B cell (primary cell): ENCODE data around the gene MYH14. TPM values are rescaled to one million over a fixed set of nuclear protein-coding genes. Genes with fewer than 3 reads are reported as not detected.
"Not testable (repeated sequence)": the region's sequence is repeated elsewhere in the genome, so short reads cannot be mapped to it uniquely, and the experiment has no call there.

Source experiments
- ATAC-seq: fragments of 200-7000 bp; cut with Tn5 transposase; one replicate; pipeline ENCODE4 v1.10.0; 2021; ENCODE audit warnings: low read depth, mild to moderate bottlenecking, moderate number of reproducible peaks, moderate library complexity
- CTCF ChIA-PET: fragments of 350-600 bp; sonication (Branson Sonifier 250); formaldehyde crosslinking; loops from one replicate; lab custom pipeline; 2021; ENCODE audit warnings: antibody characterized with exemption, inconsistent platforms; lab: Charles Lee
- POLR2A ChIA-PET: fragments of 350-600 bp; sonication (Branson Sonifier 250); formaldehyde crosslinking; loops from one replicate; lab custom pipeline; 2021; ENCODE audit warnings: antibody characterized with exemption; lab: Charles Lee
- DNase-seq: peaks from one replicate; pipeline ENCODE4 v3.0.0; 2013
- H2AFZ ChIP-seq: 2 replicates; pipeline ENCODE4 v1.6.1; 2012; ENCODE audit warnings: mild to moderate bottlenecking, low read depth, low read length; ENCODE audit not compliant: insufficient read depth, poor library complexity, severe bottlenecking
- H3K27ac ChIP-seq, 2 donors: 1 replicate in 1 of 2; 2 replicates in 1 of 2; pipeline ENCODE4 v1.5.1; 2012 to 2013; ENCODE audit warnings: low read length in 2 of 2, mild to moderate bottlenecking in 2 of 2, moderate library complexity in 1 of 2
- H3K27me3 ChIP-seq, 4 experiments: fragments of 200-600 bp in 1 of 4; sonication (generic) in 1 of 4; replicated peaks in 1 of 4; 1 replicate in 2 of 4; 2 replicates in 2 of 4; pipeline versions ENCODE4 v1.6.1 to v1.7.0; 2013 to 2016; ENCODE audit warnings: low read length in 3 of 4, mild to moderate bottlenecking in 2 of 4, mixed read lengths in 1 of 4, moderate library complexity in 1 of 4; ENCODE audit not compliant: insufficient read depth in 4 of 4, control insufficient read depth in 3 of 4; ENCODE audit errors: control extremely low read depth in 1 of 4
- H3K36me3 ChIP-seq, 2 experiments: replicated peaks in 1 of 2; 1 replicate in 1 of 2; 2 replicates in 1 of 2; pipeline versions ENCODE4 v1.6.1 to v1.7.1; 2013; ENCODE audit warnings: low read length in 1 of 2; ENCODE audit not compliant: insufficient read depth in 2 of 2, control insufficient read depth in 1 of 2; ENCODE audit errors: control extremely low read depth in 1 of 2, extremely low read depth in 1 of 2
- H3K4me1 ChIP-seq, 2 donors: fragments of 200-600 bp in 1 of 2; sonication (generic) in 1 of 2; 1 replicate in 1 of 2; 2 replicates in 1 of 2; pipeline versions ENCODE4 v1.5.1 to v1.6.1; 2013 to 2017; ENCODE audit warnings: low read length in 2 of 2; ENCODE audit not compliant: control insufficient read depth in 2 of 2, insufficient read depth in 2 of 2
- H3K4me2 ChIP-seq: replicated peaks from 2 replicates; pipeline ENCODE3; 2012; ENCODE audit warnings: mild to moderate bottlenecking, low read depth, low read length; ENCODE audit not compliant: poor library complexity, severe bottlenecking
- H3K4me3 ChIP-seq, 5 experiments: fragments of 200-600 bp in 1 of 5; sonication (generic) in 1 of 5; 1 replicate in 3 of 5; 2 replicates in 2 of 5; pipeline versions ENCODE4 v1.5.1 to v1.7.0; 2011 to 2016; ENCODE audit warnings: low read length in 4 of 5, mild to moderate bottlenecking in 4 of 5, low read depth in 2 of 5, control low read depth in 1 of 5, moderate library complexity in 1 of 5; ENCODE audit not compliant: insufficient read depth in 1 of 5; ENCODE audit errors: control extremely low read depth in 1 of 5, extremely low read depth in 1 of 5
- H3K79me2 ChIP-seq: fragments of 200-600 bp; sonication (generic); one replicate; pipeline ENCODE4 v1.6.0; 2016; ENCODE audit warnings: low read length; ENCODE audit not compliant: control insufficient read depth, insufficient read depth
- H3K9ac ChIP-seq: fragments of 200-600 bp; sonication (generic); 2 replicates; pipeline ENCODE4 v1.6.1; 2017; ENCODE audit warnings: mild to moderate bottlenecking, low read length, moderate library complexity
- H3K9me3 ChIP-seq, 3 donors: one replicate each; pipeline versions ENCODE4 v1.6.1 to v1.7.1; 2013; ENCODE audit warnings: low read length in 2 of 3; ENCODE audit not compliant: control insufficient read depth in 2 of 3, insufficient read depth in 1 of 3; ENCODE audit errors: control extremely low read depth in 1 of 3
- H4K20me1 ChIP-seq: 2 replicates; pipeline ENCODE4 v1.6.0; 2012; ENCODE audit warnings: mild to moderate bottlenecking, low read length; ENCODE audit not compliant: insufficient read depth, control insufficient read depth, poor library complexity, severe bottlenecking
- H3K27ac Mint-ChIP-seq: one replicate; pipeline ENCODE4 v1.8.0; 2021; ENCODE audit warnings: mixed read lengths
- H3K27me3 Mint-ChIP-seq: one replicate; pipeline ENCODE4 v1.8.0; 2021; ENCODE audit warnings: mixed read lengths
- H3K4me1 Mint-ChIP-seq: one replicate; pipeline ENCODE4 v1.8.0; 2021; ENCODE audit warnings: mixed read lengths
- H3K4me3 Mint-ChIP-seq: one replicate; pipeline ENCODE4 v1.8.0; 2021; ENCODE audit warnings: mixed read lengths
- H3K9me3 Mint-ChIP-seq: one replicate; pipeline ENCODE4 v1.8.0; 2022; ENCODE audit warnings: mixed read lengths; ENCODE audit not compliant: insufficient read depth
- CTCF ChIP-seq: fragments of 200-600 bp; IDR thresholded peaks from one replicate; pipeline ENCODE4 v1.8.0; 2022; ENCODE audit warnings: antibody characterized with exemption, mild to moderate bottlenecking
- EZH2 ChIP-seq: IDR thresholded peaks from 2 replicates; pipeline ENCODE4 v1.6.1; 2012; ENCODE audit warnings: borderline replicate concordance, low read depth, mild to moderate bottlenecking, moderate library complexity, low read length; ENCODE audit not compliant: insufficient read depth, poor library complexity, severe bottlenecking
- WGBS: methylation state at CpG from one replicate; pipeline ENCODE4 v1.1.5; 2013; ENCODE audit warnings: missing lambda C conversion rate; ENCODE audit not compliant: insufficient coverage; 5-methylcytosine and 5-hydroxymethylcytosine counted together
- intact Hi-C: fragments of 100-400 bp; cut with micrococcal nuclease; formaldehyde crosslinking; loops from one replicate; pipeline ENCODE4 v1.10.0; 2022
- polyA plus RNA-seq: library from polyadenylated mRNA; depleted of rRNA; stranded (reverse); fragments of >200 nt; gene quantifications from 2 replicates; pipeline ENCODE4 v1.2.3, GENCODE V29; 2012
- total RNA-seq, 2 donors: library from RNA; stranded (reverse); fragments of 120-200 nt in 1 of 2; gene quantifications; 1 replicate in 1 of 2; 2 replicates in 1 of 2; pipeline versions ENCODE4 v1.2.3 to v1.2.4, GENCODE V29; 2013 to 2022

The MYH14 gene
- total and polyA plus RNA-seq, 2 donors (not counting 1 experiment from before 2014, with no cell fraction given) = not detected

- Histone ChIP-seq H2AFZ (no peak overlapping the region), H3K27ac (no peak overlapping the region), H4K20me1 (no peaks in the 10 kb centered on the region), H3K4me3 (no peak overlapping the region), H3K36me3 (no peaks in the 10 kb centered on the region), H3K4me1 (no peaks in the 10 kb centered on the region), H3K4me2 (no peak overlapping the region), H3K79me2 (no peaks in the 10 kb centered on the region), H3K9me3 (peaks cover 0 to 12% (median 0%) of the 10 kb centered on the region in 3 donors), H3K9ac (no peak overlapping the region), H3K27me3 (peaks cover 0 to 2% (median 0%) of the 10 kb centered on the region in 4 experiments)
- Mint-ChIP-seq H3K9me3 (no peaks in the 10 kb centered on the region), H3K4me3 (no peak overlapping the region), H3K4me1 (no peaks in the 10 kb centered on the region), H3K27me3 (peaks cover 12% of the 10 kb centered on the region), H3K27ac (no peak overlapping the region)
- ATAC-seq (no peak), DNase-seq (no peak)
- CTCF ChIA-PET = no interaction called here
- 67% methylated on average over 56 of the region's 56 CpGs for WGBS
- TF ChIP-seq EZH2 (no peak), CTCF (no peak)
- intact Hi-C loops = no loop called here
- POLR2A ChIA-PET = no interaction called here
Observed at GRCh38 chr19:50230379-50231351, 27.2 kb downstream of the MYH14 start.

- H3K79me2 ChIP-seq, intact Hi-C loops, H3K27ac ChIP-seq, H3K27ac Mint-ChIP-seq, H3K4me1 Mint-ChIP-seq, ATAC-seq, H3K9me3 Mint-ChIP-seq, POLR2A ChIA-PET, CTCF ChIA-PET, DNase-seq, H2AFZ ChIP-seq, H3K36me3 ChIP-seq, H3K4me3 ChIP-seq, H3K4me3 Mint-ChIP-seq, H3K4me1 ChIP-seq, H3K9ac ChIP-seq, H3K27me3 ChIP-seq, H4K20me1 ChIP-seq, H3K4me2 ChIP-seq: not testable (repeated sequence)
- peaks cover 0 to 12% (median 0%) of the 10 kb centered on the region in 3 donors for H3K9me3 ChIP-seq
- no CpG with 5 or more reads among the region's 3 CpGs for WGBS
- peaks cover 12% of the 10 kb centered on the region for H3K27me3 Mint-ChIP-seq
Observed at GRCh38 chr19:50231417-50231816, 28.0 kb downstream of the MYH14 start.
